Measurements from ENCODE around the gene SEMA6A. TPM values are rescaled to one million over a fixed set of nuclear protein-coding genes. Genes with fewer than 3 reads are reported as not detected.

The SEMA6A gene
- total and polyA plus RNA-seq, 10 of the 15 experiments (the other 5 are each of a cell fraction or from before 2014, with no cell fraction given), result 0.16 to 10.2 (median 1.1) TPM

DNA sequence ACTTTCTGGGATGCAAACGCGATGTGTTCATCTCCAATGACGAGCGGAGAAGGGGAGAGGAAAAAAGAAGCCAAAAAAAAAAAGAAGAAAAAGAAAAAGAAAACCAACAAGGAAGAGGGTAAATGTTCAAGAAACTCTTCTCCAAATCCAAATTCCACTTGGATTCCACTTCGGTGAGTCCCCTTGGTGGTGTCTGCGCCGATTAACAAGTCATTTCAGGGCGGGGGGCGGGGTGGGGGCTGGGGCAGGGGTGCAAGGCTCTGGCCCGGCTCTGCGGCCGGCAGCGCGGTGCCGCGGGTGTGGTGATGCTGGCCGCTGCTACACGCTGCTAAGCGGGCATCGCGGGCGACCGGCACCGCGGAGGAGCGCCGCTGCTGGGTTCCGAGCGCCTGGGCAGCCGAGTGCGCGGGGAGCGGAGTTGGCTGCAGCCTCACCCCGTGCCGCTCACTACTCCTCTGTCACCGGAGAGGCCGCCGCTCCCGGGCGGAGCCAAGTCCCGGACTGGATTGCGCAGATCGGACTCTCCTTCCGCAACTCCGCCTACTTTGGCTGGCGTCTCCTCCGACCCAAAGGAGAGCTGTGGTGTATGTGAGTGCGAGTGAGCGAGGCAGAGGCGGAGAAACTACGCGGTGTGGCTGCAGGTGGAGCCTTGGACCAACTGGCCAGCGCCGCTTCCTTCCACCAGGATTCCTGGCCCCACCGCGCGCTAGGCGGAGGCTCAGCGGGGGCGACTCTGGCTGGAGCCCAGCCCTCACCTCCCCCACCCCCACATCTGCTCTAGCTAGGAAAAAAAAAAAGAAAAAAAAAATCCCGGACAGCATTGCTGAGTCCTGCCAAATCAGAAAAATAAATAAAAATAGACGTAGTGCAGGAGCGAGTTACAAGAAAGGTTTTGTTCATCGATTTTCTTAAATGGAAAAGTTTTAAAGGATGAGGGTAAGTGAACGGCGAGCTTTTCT lies at the start of gene SEMA6A (continued):
- TF ChIP-seq RAD21 (IDR thresholded peaks at IDR 0.05; ENCODE audit: insufficient read depth, low read depth, low read length) (no peak; the same call in 1 of the 2 replicates), YY1 (IDR thresholded peaks at IDR 0.05; ENCODE audit: low read depth, low read length) (peak; percentile 81), NFYA (IDR thresholded peaks at IDR 0.05; ENCODE audit: borderline replicate concordance, low read depth, low read length) (no peak), BACH1 (IDR thresholded peaks at IDR 0.05; ENCODE audit: borderline replicate concordance) (peak; percentile 89), NBN (IDR thresholded peaks at IDR 0.05) (peak; percentile 97), ZNF384 (IDR thresholded peaks at IDR 0.05; ENCODE audit: borderline replicate concordance, low read depth, low read length) (peak; percentile 66; the same call in 1 of the 2 replicates), SMAD5 (IDR thresholded peaks at IDR 0.05; ENCODE audit: low read depth) (no peak), CBFB (IDR thresholded peaks at IDR 0.05; ENCODE audit: low read depth) (0 out of 2 replicates have a peak, but pooled peaks have one; percentile 29), EP300 (IDR thresholded peaks at IDR 0.05; ENCODE audit: borderline replicate concordance in 1 of 2, control insufficient read depth in 1 of 2, low read depth in 2 of 2, low read length in 2 of 2) (peak in 1 of 2 experiments; percentile 51; a peak in 1 of 4 replicates), BCL11A (IDR thresholded peaks at IDR 0.05; ENCODE audit: low read depth, low read length) (no peak), TARDBP (IDR thresholded peaks at IDR 0.05; ENCODE audit: borderline replicate concordance) (peak; percentile 32; the same call in 1 of the 2 replicates), TBL1XR1 (IDR thresholded peaks at IDR 0.05; ENCODE audit: low read depth, low read length) (peak; percentile 48; the same call in 1 of the 2 replicates), GABPA (IDR thresholded peaks at IDR 0.05; ENCODE audit: low read depth) (no peak)
- TF ChIP-seq, protein P1, sequence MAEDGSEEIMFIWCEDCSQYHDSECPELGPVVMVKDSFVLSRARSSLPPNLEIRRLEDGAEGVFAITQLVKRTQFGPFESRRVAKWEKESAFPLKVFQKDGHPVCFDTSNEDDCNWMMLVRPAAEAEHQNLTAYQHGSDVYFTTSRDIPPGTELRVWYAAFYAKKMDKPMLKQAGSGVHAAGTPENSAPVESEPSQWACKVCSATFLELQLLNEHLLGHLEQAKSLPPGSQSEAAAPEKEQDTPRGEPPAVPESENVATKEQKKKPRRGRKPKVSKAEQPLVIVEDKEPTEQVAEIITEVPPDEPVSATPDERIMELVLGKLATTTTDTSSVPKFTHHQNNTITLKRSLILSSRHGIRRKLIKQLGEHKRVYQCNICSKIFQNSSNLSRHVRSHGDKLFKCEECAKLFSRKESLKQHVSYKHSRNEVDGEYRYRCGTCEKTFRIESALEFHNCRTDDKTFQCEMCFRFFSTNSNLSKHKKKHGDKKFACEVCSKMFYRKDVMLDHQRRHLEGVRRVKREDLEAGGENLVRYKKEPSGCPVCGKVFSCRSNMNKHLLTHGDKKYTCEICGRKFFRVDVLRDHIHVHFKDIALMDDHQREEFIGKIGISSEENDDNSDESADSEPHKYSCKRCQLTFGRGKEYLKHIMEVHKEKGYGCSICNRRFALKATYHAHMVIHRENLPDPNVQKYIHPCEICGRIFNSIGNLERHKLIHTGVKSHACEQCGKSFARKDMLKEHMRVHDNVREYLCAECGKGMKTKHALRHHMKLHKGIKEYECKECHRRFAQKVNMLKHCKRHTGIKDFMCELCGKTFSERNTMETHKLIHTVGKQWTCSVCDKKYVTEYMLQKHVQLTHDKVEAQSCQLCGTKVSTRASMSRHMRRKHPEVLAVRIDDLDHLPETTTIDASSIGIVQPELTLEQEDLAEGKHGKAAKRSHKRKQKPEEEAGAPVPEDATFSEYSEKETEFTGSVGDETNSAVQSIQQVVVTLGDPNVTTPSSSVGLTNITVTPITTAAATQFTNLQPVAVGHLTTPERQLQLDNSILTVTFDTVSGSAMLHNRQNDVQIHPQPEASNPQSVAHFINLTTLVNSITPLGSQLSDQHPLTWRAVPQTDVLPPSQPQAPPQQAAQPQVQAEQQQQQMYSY (CRISPR knock-in tag; IDR thresholded peaks at IDR 0.05), result no peak
- TF ChIP-seq, protein P2, sequence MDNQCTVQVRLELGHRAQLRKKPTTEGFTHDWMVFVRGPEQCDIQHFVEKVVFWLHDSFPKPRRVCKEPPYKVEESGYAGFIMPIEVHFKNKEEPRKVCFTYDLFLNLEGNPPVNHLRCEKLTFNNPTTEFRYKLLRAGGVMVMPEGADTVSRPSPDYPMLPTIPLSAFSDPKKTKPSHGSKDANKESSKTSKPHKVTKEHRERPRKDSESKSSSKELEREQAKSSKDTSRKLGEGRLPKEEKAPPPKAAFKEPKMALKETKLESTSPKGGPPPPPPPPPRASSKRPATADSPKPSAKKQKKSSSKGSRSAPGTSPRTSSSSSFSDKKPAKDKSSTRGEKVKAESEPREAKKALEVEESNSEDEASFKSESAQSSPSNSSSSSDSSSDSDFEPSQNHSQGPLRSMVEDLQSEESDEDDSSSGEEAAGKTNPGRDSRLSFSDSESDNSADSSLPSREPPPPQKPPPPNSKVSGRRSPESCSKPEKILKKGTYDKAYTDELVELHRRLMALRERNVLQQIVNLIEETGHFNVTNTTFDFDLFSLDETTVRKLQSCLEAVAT (IDR thresholded peaks at IDR 0.05), result peak; percentile 99
- TF ChIP-seq, protein P3, sequence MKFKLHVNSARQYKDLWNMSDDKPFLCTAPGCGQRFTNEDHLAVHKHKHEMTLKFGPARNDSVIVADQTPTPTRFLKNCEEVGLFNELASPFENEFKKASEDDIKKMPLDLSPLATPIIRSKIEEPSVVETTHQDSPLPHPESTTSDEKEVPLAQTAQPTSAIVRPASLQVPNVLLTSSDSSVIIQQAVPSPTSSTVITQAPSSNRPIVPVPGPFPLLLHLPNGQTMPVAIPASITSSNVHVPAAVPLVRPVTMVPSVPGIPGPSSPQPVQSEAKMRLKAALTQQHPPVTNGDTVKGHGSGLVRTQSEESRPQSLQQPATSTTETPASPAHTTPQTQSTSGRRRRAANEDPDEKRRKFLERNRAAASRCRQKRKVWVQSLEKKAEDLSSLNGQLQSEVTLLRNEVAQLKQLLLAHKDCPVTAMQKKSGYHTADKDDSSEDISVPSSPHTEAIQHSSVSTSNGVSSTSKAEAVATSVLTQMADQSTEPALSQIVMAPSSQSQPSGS (IDR thresholded peaks at IDR 0.05; ENCODE audit: low read length), result peak; percentile 54; the same call in 1 of the 2 replicates
- TF ChIP-seq, protein P4, sequence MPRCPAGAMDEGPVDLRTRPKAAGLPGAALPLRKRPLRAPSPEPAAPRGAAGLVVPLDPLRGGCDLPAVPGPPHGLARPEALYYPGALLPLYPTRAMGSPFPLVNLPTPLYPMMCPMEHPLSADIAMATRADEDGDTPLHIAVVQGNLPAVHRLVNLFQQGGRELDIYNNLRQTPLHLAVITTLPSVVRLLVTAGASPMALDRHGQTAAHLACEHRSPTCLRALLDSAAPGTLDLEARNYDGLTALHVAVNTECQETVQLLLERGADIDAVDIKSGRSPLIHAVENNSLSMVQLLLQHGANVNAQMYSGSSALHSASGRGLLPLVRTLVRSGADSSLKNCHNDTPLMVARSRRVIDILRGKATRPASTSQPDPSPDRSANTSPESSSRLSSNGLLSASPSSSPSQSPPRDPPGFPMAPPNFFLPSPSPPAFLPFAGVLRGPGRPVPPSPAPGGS (IDR thresholded peaks at IDR 0.05; ENCODE audit: borderline replicate concordance, insufficient read depth, low read depth, low read length, poor library complexity, severe bottlenecking), result no peak
- TF ChIP-seq, protein P5, sequence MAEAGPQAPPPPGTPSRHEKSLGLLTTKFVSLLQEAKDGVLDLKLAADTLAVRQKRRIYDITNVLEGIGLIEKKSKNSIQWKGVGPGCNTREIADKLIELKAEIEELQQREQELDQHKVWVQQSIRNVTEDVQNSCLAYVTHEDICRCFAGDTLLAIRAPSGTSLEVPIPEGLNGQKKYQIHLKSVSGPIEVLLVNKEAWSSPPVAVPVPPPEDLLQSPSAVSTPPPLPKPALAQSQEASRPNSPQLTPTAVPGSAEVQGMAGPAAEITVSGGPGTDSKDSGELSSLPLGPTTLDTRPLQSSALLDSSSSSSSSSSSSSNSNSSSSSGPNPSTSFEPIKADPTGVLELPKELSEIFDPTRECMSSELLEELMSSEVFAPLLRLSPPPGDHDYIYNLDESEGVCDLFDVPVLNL (IDR thresholded peaks at IDR 0.05; ENCODE audit: low read depth, low read length), result no peak
